Osteoblast (primary cell): ENCODE results near the gene SNX25. TPM values are rescaled to one million over a fixed set of nuclear protein-coding genes. Genes with fewer than 3 reads are reported as not detected.

ENCODE experiments used
- DNase-seq: peaks from one replicate; pipeline ENCODE4 v3.0.0; 2011; ENCODE audit warnings: low spot score, mixed read lengths; ENCODE audit not compliant: insufficient read length; ENCODE audit errors: missing footprints
- H2AFZ ChIP-seq: 2 replicates; pipeline ENCODE4 v1.6.0; 2011; ENCODE audit warnings: mild to moderate bottlenecking, low read length
- H3K27ac ChIP-seq: 2 replicates; pipeline ENCODE4 v1.5.1; 2011; ENCODE audit warnings: mild to moderate bottlenecking, low read depth, low read length, moderate library complexity
- H3K27me3 ChIP-seq: 2 replicates; pipeline ENCODE4 v1.6.0; 2012; ENCODE audit warnings: mild to moderate bottlenecking, control low read depth, inconsistent platforms, low read length, moderate library complexity; ENCODE audit not compliant: insufficient read depth
- H3K36me3 ChIP-seq: 2 replicates; pipeline ENCODE4 v1.5.1; 2011; ENCODE audit warnings: mild to moderate bottlenecking, low read length, control low read depth, moderate library complexity; ENCODE audit not compliant: insufficient read depth
- H3K4me1 ChIP-seq: 2 replicates; pipeline ENCODE4 v1.5.1; 2011; ENCODE audit warnings: mild to moderate bottlenecking, low read length, control low read depth, moderate library complexity; ENCODE audit not compliant: insufficient read depth
- H3K4me2 ChIP-seq: 2 replicates; pipeline ENCODE4 v1.6.0; 2011; ENCODE audit warnings: mild to moderate bottlenecking, low read length; ENCODE audit not compliant: insufficient read depth
- H3K4me3 ChIP-seq: fragments of 200-600 bp; sonication (generic); 3 replicates; pipeline ENCODE4 v1.5.1; 2012; ENCODE audit warnings: mild to moderate bottlenecking, low read length, inconsistent platforms; ENCODE audit not compliant: insufficient read depth
- H3K79me2 ChIP-seq: 2 replicates; pipeline ENCODE4 v1.6.0; 2012; ENCODE audit warnings: mild to moderate bottlenecking, low read length, control low read depth, inconsistent platforms; ENCODE audit not compliant: insufficient read depth
- H3K9me3 ChIP-seq: 2 replicates; pipeline ENCODE4 v1.5.1; 2011; ENCODE audit warnings: low read depth, low read length, control low read depth
- H4K20me1 ChIP-seq: 2 replicates; pipeline ENCODE4 v1.6.0; 2012; ENCODE audit warnings: mild to moderate bottlenecking, low read length, control low read depth; ENCODE audit not compliant: insufficient read depth
- total RNA-seq: library from RNA; depleted of rRNA; stranded (reverse); fragments of >200 nt; gene quantifications from 2 replicates; pipeline ENCODE4 v1.2.3, GENCODE V29; 2012
- TF ChIP-seq, protein P1 (sequence below): IDR thresholded peaks from 2 replicates; pipeline ENCODE4 v1.5.1; 2011; ENCODE audit warnings: mild to moderate bottlenecking, low read depth, low read length, moderate library complexity; ENCODE audit errors: extremely low read depth

SNX25 gene
- total RNA-seq, 1 donor, result 98.1 TPM

DNA sequence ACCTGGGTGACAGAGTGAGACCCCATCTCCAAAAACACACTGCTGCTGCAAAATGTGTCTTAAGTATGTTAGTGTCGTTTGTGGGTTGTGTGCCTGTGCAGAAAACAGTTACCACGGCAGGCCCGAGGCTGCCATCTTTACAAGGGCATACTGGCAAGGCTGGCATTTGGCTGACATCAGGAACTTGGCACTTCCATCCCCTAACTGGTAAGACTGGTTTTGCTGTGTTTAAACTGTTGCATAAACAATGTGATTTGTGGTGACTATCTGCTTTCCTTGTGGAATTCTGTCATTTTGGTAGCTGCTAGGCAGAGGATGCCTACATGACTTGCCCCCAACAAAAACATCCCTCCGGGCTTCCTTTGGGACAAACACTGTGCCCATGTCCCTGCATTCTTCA lies 174.1 kb downstream of the SNX25 start:
- peaks cover 4% of the 10 kb centered on the region for H3K36me3 ChIP-seq
- H3K27me3 ChIP-seq, result no peaks in the 10 kb centered on the region
- H3K4me2 ChIP-seq, result no peak overlapping the region
- H2AFZ ChIP-seq, result no peak overlapping the region
- no peaks in the 10 kb centered on the region for H4K20me1 ChIP-seq
- no peak for DNase-seq
- TF ChIP-seq, protein P1, sequence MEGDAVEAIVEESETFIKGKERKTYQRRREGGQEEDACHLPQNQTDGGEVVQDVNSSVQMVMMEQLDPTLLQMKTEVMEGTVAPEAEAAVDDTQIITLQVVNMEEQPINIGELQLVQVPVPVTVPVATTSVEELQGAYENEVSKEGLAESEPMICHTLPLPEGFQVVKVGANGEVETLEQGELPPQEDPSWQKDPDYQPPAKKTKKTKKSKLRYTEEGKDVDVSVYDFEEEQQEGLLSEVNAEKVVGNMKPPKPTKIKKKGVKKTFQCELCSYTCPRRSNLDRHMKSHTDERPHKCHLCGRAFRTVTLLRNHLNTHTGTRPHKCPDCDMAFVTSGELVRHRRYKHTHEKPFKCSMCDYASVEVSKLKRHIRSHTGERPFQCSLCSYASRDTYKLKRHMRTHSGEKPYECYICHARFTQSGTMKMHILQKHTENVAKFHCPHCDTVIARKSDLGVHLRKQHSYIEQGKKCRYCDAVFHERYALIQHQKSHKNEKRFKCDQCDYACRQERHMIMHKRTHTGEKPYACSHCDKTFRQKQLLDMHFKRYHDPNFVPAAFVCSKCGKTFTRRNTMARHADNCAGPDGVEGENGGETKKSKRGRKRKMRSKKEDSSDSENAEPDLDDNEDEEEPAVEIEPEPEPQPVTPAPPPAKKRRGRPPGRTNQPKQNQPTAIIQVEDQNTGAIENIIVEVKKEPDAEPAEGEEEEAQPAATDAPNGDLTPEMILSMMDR, result no peak
- no peak overlapping the region for H3K27ac ChIP-seq
- H3K4me3 ChIP-seq, result no peak overlapping the region
- peaks cover 11% of the 10 kb centered on the region for H3K4me1 ChIP-seq
- no peaks in the 10 kb centered on the region for H3K79me2 ChIP-seq
- no peaks in the 10 kb centered on the region for H3K9me3 ChIP-seq

DNA sequence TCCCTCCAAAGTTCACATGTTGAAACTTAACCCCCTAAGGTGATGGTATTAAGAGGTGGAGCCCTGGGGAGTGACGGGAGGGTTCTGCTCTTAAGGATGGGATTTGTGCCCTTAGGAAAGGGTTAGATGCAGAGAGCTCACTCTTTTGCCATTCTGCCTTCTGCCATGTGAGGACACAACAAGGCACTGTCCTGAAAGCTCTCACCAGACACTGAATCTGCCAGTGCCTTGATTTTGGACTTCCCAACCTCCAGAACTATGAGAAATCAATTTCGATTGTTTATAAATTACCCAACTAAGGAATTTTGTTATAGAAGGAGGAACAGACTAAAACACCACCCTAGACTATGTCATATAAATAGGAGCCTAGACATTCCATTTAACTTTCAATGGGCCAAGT lies 174.7 kb downstream of the SNX25 start:
- Histone ChIP-seq H4K20me1 (no peaks in the 10 kb centered on the region), H3K4me3 (no peak overlapping the region), H3K79me2 (no peaks in the 10 kb centered on the region), H3K27ac (no peak overlapping the region), H3K36me3 (no peaks in the 10 kb centered on the region), H3K4me1 (peaks cover 11% of the 10 kb centered on the region), H3K4me2 (no peak overlapping the region), H2AFZ (no peak overlapping the region), H3K27me3 (no peaks in the 10 kb centered on the region), H3K9me3 (no peaks in the 10 kb centered on the region)
- TF ChIP-seq, protein P1, result no peak
- no peak for DNase-seq

DNA sequence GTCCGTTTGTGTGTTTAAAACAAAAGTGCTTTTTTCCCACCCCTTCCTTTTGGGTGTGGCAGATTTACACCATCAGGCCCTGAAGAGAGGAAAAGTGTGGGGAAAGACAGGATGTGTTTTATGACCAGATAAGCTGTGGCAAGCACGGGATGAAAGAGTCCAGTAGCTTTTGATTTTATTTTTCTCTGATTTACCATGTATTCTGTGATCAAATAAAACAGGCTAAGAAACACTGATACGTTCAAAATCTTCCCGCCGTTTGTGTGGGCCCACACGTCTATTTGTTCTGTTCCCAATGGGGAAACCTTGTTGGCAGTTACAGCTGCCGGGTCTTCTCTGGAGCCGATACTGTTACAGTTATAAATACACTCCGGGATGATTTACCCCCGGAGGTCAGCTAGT lies 175.5 kb downstream of the SNX25 start:
- H3K4me1 ChIP-seq, result peaks cover 11% of the 10 kb centered on the region
- no peaks in the 10 kb centered on the region for H3K79me2 ChIP-seq
- H4K20me1 ChIP-seq, result no peaks in the 10 kb centered on the region
- H3K4me2 ChIP-seq, result peak overlapping the region; percentile 51
- H3K36me3 ChIP-seq, result no peaks in the 10 kb centered on the region
- no peak for DNase-seq
- H3K9me3 ChIP-seq, result no peaks in the 10 kb centered on the region
- H3K27ac ChIP-seq, result no peak overlapping the region
- no peaks in the 10 kb centered on the region for H3K27me3 ChIP-seq
- H2AFZ ChIP-seq, result peak overlapping the region; percentile 32
- TF ChIP-seq, protein P1, result no peak
- H3K4me3 ChIP-seq, result no peak overlapping the region

DNA sequence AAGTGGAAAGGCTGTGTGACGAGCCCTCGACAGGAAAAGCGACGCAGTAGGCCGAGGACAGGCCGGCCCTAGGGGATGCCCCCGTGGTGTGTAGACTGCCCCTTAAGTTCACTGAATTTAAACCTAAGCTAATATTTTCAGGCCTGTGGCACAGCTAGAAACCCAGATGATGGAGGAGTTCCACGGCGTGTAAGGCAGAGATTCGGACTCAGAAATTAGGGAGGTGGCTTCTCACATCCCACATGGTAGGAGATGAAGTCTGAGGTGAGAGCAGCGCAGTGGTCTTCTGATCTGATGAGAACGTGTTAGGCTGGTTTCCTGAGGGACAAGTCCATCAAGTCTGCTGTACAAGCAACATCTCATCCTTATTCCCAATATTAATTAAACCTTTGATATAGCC lies 178.6 kb downstream of the SNX25 start:
- Histone ChIP-seq H3K27me3 (no peaks in the 10 kb centered on the region), H3K4me1 (peaks cover 5% of the 10 kb centered on the region), H2AFZ (no peak overlapping the region), H3K36me3 (no peaks in the 10 kb centered on the region), H3K4me2 (no peak overlapping the region), H3K9me3 (no peaks in the 10 kb centered on the region), H3K27ac (no peak overlapping the region), H3K79me2 (no peaks in the 10 kb centered on the region), H3K4me3 (no peak overlapping the region), H4K20me1 (no peaks in the 10 kb centered on the region)
- TF ChIP-seq, protein P1, result no peak
- peak; percentile 22 for DNase-seq
